CD4-positive, alpha-beta memory T cell (primary cell): ENCODE results near the gene EEFSEC. TPM values are rescaled to one million over a fixed set of nuclear protein-coding genes. Genes with fewer than 3 reads are reported as not detected.
A peak's percentile ranks its signal among the peaks of the same experiment; 100 is the strongest.

ENCODE experiments used
- CTCF ChIA-PET: fragments of 350-600 bp; sonication (Branson Sonifier 250); formaldehyde crosslinking; loops from one replicate; lab custom pipeline; 2021; ENCODE audit warnings: inconsistent platforms; ENCODE audit not compliant: partially characterized antibody; lab: Charles Lee
- POLR2A ChIA-PET: fragments of 350-600 bp; sonication (Branson Sonifier 250); formaldehyde crosslinking; loops from one replicate; lab custom pipeline; 2021; ENCODE audit not compliant: partially characterized antibody; lab: Charles Lee
- DNase-seq, 5 donors: peaks; one replicate each; pipeline versions ENCODE4 v3.0.0 to v3.0.0-alpha.2; 2020 to 2022; ENCODE audit warnings: mixed read lengths in 1 of 5
- H3K27ac ChIP-seq: one replicate; pipeline ENCODE4 v1.7.0; 2013; ENCODE audit warnings: low read depth, low read length
- H3K27me3 ChIP-seq: 2 replicates; pipeline ENCODE4 v1.7.0; 2013; ENCODE audit warnings: mild to moderate bottlenecking, low read length, moderate library complexity; ENCODE audit not compliant: insufficient read depth
- H3K36me3 ChIP-seq: 2 replicates; pipeline ENCODE4 v1.7.0; 2013; ENCODE audit warnings: mild to moderate bottlenecking, low read length, moderate library complexity; ENCODE audit not compliant: insufficient read depth
- H3K4me1 ChIP-seq: 2 replicates; pipeline ENCODE4 v1.7.0; 2013; ENCODE audit warnings: mild to moderate bottlenecking, low read length, moderate library complexity; ENCODE audit not compliant: insufficient read depth
- H3K4me3 ChIP-seq, 2 donors: one replicate each; pipeline ENCODE4 v1.7.0; 2013; ENCODE audit warnings: low read length in 2 of 2, mild to moderate bottlenecking in 1 of 2
- H3K9me3 ChIP-seq, 2 donors: one replicate each; pipeline ENCODE4 v1.7.0; 2013; ENCODE audit warnings: low read length in 2 of 2, control low read depth in 1 of 2; ENCODE audit not compliant: control insufficient read depth in 1 of 2
- H3K27ac Mint-ChIP-seq, 7 donors: one replicate each; pipeline ENCODE4 v1.8.0; 2020 to 2021; ENCODE audit warnings: mixed read lengths in 7 of 7, mild to moderate bottlenecking in 6 of 7, inconsistent platforms in 3 of 7, moderate library complexity in 3 of 7
- H3K27me3 Mint-ChIP-seq, 2 donors: one replicate each; pipeline ENCODE4 v1.8.0; 2020 to 2021; ENCODE audit warnings: mixed read lengths in 2 of 2
- H3K36me3 Mint-ChIP-seq, 2 donors: one replicate each; pipeline ENCODE4 v1.8.0; 2020 to 2021; ENCODE audit warnings: mixed read lengths in 2 of 2, inconsistent platforms in 1 of 2, mild to moderate bottlenecking in 1 of 2
- H3K4me1 Mint-ChIP-seq, 4 donors: one replicate each; pipeline ENCODE4 v1.8.0; 2020 to 2021; ENCODE audit warnings: mixed read lengths in 4 of 4, mild to moderate bottlenecking in 1 of 4
- H3K4me3 Mint-ChIP-seq, 8 donors: one replicate each; pipeline ENCODE4 v1.8.0; 2020 to 2021; ENCODE audit warnings: mixed read lengths in 8 of 8, mild to moderate bottlenecking in 7 of 8, moderate library complexity in 6 of 8, inconsistent platforms in 3 of 8
- H3K9me3 Mint-ChIP-seq, 8 donors: one replicate each; pipeline ENCODE4 v1.8.0; 2020 to 2021; ENCODE audit warnings: mixed read lengths in 8 of 8, mild to moderate bottlenecking in 5 of 8, inconsistent platforms in 3 of 8, moderate library complexity in 1 of 8
- intact Hi-C: fragments of 100-400 bp; cut with micrococcal nuclease; formaldehyde crosslinking; loops from one replicate; pipeline ENCODE4 v1.15.1; 2023
- polyA plus RNA-seq, 2 donors: library from polyadenylated mRNA; unstranded; fragments of 300-500 nt; fragmentation: Illumina TruSeq; gene quantifications; one replicate each; pipeline ENCODE4 v1.2.3, GENCODE V29; 2021
- total RNA-seq, 2 experiments: library from RNA; stranded (reverse); gene quantifications; one replicate each; pipeline ENCODE4 v1.2.3, GENCODE V29; 2021

EEFSEC gene
- total and polyA plus RNA-seq, 4 experiments from 2014 or later, result 14.0 to 24.9 (median 17.1) TPM

DNA sequence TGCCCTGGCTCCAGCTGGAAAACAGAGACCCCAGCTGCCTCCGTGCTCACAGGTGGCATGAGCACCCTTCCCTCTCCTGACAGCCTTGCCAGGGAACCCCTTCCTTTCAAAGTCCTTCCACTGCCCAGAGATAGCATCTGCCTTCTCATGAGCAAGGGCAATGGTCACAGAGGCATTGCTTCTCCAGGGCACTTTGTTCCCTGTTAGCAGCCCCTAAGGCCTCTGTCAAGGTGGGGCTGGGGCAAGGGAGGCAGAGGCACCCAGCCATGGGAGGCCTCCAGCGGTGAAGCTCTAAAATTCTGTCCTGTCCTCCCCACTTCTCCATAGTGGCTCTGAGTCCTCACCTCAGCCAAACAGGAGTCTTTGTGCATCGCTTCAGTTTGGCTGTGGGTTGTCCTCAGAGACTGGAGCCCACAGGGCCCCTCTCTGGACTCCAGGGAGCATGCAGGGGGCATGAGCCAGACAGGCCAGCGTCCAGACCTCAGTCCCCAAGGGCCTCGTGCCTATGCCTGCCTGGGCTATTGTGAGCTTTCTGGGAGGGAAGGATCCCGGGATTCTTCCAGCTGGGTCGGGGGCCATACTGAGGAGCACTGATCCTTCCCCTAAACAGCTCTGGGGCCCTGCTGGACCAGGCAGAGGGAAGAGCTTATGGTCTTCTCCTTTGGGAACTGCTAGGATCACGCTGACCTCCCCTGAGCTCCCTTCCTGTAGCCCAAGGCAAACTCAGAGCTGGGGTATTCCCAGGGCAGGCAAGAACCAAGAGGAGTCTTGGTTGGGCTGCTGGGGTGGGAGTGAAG is 206.8 kb downstream of the EEFSEC start:
- peaks cover 0 to 2% (median 0%) of the 10 kb centered on the region in 4 donors for H3K4me1 Mint-ChIP-seq
- CTCF ChIA-PET, result no interaction called here
- no peaks in the 10 kb centered on the region for H3K27me3 Mint-ChIP-seq
- H3K9me3 Mint-ChIP-seq, result no peaks in the 10 kb centered on the region
- H3K4me3 Mint-ChIP-seq, result no peak overlapping the region
- no peak overlapping the region for H3K27ac Mint-ChIP-seq
- H3K36me3 ChIP-seq, result peaks cover 14% of the 10 kb centered on the region
- H3K27ac ChIP-seq, result no peak overlapping the region
- POLR2A ChIA-PET, result no interaction called here
- H3K36me3 Mint-ChIP-seq, result peaks cover 15 to 23% of the 10 kb centered on the region in 2 donors
- no peaks in the 10 kb centered on the region for H3K4me1 ChIP-seq
- no peak for DNase-seq
- no peaks in the 10 kb centered on the region for H3K9me3 ChIP-seq
- no peaks in the 10 kb centered on the region for H3K27me3 ChIP-seq
- intact Hi-C loops, result no loop called here
- H3K4me3 ChIP-seq, result no peak overlapping the region

DNA sequence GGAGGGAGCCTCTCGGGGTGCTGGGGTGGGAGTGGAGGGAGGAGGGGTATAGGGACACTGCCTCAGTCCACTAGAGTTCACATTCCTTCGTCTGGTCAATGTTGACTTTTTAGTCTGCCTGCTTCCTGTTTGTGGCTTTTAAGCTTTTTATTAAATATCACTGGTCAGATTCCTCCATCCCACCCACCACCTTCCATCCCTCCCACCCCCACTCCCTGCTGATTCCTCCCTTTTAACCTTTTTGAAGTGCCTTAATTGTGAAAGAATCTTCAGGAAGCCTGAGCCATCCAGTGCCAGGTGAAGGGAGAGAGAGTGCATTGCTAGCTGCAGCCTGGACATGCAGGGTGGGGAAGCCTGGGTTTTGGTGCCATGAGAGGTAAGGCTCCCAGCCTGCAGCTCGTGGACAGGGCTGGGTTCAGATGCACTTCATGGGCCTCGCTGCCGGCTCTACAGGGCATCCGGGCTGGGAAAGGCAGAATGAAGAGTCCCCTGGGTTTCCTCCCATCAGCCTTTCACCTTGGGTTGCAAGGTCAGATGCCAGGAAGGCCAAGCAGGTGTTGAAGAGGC is 207.5 kb downstream of the EEFSEC start:
- H3K27ac Mint-ChIP-seq, result peak overlapping the region in 1 of 7 donors; percentile 24
- H3K36me3 ChIP-seq, result peaks cover 14% of the 10 kb centered on the region

DNA sequence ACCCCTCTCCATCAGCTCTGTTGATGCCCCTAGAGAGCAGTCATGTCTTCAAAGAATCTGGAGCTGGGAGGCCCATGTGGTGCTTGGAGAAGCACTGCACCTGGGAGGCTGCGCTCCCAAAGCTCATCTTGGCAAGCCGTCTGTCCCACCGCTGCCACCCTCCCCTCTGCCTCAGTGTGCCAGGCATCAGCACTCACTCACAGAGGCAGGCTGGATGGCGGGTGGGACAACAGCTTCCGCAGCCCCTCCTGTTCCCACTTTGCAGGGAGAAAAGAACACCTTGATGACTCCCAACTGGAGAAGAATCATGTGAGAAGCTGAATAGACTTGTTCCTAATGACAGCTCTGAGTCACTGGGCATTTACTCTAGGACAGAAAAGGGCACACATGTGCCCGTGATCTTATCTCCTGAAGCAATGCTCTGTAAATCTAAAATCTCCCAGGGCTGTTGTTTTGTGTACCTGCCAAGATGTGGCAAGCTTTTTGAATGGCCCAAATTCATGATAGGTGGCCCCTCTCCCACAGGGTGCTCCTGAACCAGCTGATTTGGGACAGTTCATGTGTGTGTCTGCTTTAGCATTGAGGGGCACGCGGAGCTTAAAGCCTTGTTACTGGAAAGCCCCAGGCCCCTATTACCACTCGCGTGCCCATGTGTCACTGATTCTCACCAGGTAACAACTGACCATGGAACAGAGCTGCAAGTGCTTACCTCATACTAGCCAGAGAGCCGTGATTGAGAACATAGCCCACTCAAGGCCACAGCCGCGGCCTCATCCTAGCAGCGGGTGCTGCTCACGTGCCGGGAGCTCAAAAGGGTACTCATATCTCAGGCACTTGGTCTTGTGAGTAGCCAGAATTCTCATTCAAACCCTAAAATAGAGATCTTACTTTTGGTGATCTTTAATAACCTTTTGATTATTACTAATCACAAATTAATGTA is 209.0 kb downstream of the EEFSEC start:
- Mint-ChIP-seq H3K9me3 (no peaks in the 10 kb centered on the region), H3K27ac (peak overlapping the region in 1 of 7 donors; percentile 7), H3K4me1 (peaks cover 0 to 6% (median under 1%) of the 10 kb centered on the region in 4 donors), H3K4me3 (no peak overlapping the region), H3K36me3 (peaks cover 17 to 24% of the 10 kb centered on the region in 2 donors), H3K27me3 (no peaks in the 10 kb centered on the region)
- Histone ChIP-seq H3K9me3 (no peaks in the 10 kb centered on the region), H3K4me3 (no peak overlapping the region), H3K27ac (no peak overlapping the region), H3K27me3 (no peaks in the 10 kb centered on the region), H3K4me1 (no peaks in the 10 kb centered on the region), H3K36me3 (peaks cover 14% of the 10 kb centered on the region)
- ChIA-PET CTCF (no interaction called here), POLR2A (no interaction called here)
- DNase-seq, result no peak
- intact Hi-C loops, result no loop called here

More for the DNA sequence above, 207.5 kb downstream of the EEFSEC start:
- H3K27me3 ChIP-seq, result no peaks in the 10 kb centered on the region
- H3K4me1 Mint-ChIP-seq, result peaks cover 0 to 2% (median 0%) of the 10 kb centered on the region in 4 donors
- POLR2A ChIA-PET, result no interaction called here
- no peak overlapping the region for H3K4me3 Mint-ChIP-seq
- no peaks in the 10 kb centered on the region for H3K9me3 Mint-ChIP-seq
- intact Hi-C loops, result no loop called here
- DNase-seq, result no peak
- no peaks in the 10 kb centered on the region for H3K27me3 Mint-ChIP-seq
- no peaks in the 10 kb centered on the region for H3K9me3 ChIP-seq
- H3K27ac ChIP-seq, result no peak overlapping the region
- CTCF ChIA-PET, result no interaction called here
- no peaks in the 10 kb centered on the region for H3K4me1 ChIP-seq
- H3K36me3 Mint-ChIP-seq, result peaks cover 16 to 22% of the 10 kb centered on the region in 2 donors
- no peak overlapping the region for H3K4me3 ChIP-seq

DNA sequence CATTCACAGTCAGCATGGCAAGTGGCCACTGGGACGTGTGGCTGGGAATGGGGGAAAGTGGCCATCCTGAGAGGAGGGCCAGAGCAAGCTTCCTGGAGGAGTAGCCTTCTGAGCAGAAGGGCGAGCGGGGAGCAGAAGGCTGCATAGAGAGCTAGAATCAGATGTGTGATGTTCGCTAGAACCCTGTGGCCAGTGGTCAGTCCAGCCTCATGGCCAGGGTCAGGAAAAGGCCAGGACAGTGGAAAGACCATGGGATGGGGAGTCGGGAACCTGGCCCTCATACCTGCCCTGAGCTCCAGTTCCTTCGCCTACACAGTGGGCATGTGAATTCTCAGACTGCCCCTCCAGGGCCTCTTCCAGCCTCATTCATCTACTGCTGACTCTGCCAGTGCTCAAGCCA is 211.0 kb downstream of the EEFSEC start:
- Mint-ChIP-seq H3K9me3 (no peaks in the 10 kb centered on the region), H3K4me1 (peaks cover 0 to 6% (median under 1%) of the 10 kb centered on the region in 4 donors), H3K27me3 (no peaks in the 10 kb centered on the region), H3K27ac (peak overlapping the region in 2 of 7 donors; percentile 4 to 67), H3K4me3 (no peak overlapping the region), H3K36me3 (peaks cover 16 to 21% of the 10 kb centered on the region in 2 donors)
- Histone ChIP-seq H3K27ac (no peak overlapping the region), H3K4me1 (no peaks in the 10 kb centered on the region), H3K27me3 (no peaks in the 10 kb centered on the region), H3K36me3 (peaks cover 9% of the 10 kb centered on the region), H3K4me3 (no peak overlapping the region), H3K9me3 (no peaks in the 10 kb centered on the region)
- intact Hi-C loops, result no loop called here
- ChIA-PET CTCF (no interaction called here), POLR2A (no interaction called here)
- no peak for DNase-seq

- Histone ChIP-seq H3K27me3 (no peaks in the 10 kb centered on the region), H3K36me3 (peaks cover 9% of the 10 kb centered on the region), H3K27ac (no peak overlapping the region), H3K9me3 (no peaks in the 10 kb centered on the region), H3K4me1 (no peaks in the 10 kb centered on the region), H3K4me3 (no peak overlapping the region)
- H3K27ac Mint-ChIP-seq, result no peak overlapping the region
- peaks cover 19% of the 10 kb centered on the region in 2 donors for H3K36me3 Mint-ChIP-seq
- no peaks in the 10 kb centered on the region for H3K9me3 Mint-ChIP-seq
- CTCF ChIA-PET, result no interaction called here
- intact Hi-C loops, result no loop called here
- H3K4me1 Mint-ChIP-seq, result peaks cover 0 to 9% (median under 1%) of the 10 kb centered on the region in 4 donors
- no peak for DNase-seq
- POLR2A ChIA-PET, result no interaction called here
- no peaks in the 10 kb centered on the region for H3K27me3 Mint-ChIP-seq
- H3K4me3 Mint-ChIP-seq, result no peak overlapping the region
Measured at GRCh38 chr3:128364808-128365360, 211.6 kb downstream of the EEFSEC start.

DNA sequence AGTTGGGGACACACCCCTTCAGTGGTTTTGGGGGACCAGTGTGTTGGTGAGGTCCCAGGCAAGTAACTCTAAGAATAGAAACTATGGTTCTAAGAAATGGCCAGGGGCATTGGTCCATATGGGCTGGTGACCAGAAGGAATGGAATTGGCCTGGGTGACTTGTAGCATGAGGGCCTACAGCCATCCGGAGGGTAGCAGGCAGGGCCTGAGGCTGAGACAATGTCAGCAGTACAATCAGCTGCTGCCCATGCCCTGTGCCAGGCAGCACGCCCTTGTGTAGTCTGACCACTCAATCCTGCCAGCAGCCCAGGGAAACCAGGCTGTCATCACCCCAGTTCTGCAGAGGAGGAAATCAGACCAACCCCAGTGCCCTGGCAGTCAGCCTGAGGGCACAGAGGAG is 212.9 kb downstream of the EEFSEC start:
- intact Hi-C loops, result no loop called here
- Histone ChIP-seq H3K36me3 (peaks cover 9% of the 10 kb centered on the region), H3K27me3 (no peaks in the 10 kb centered on the region), H3K9me3 (no peaks in the 10 kb centered on the region), H3K4me1 (no peaks in the 10 kb centered on the region), H3K4me3 (no peak overlapping the region), H3K27ac (no peak overlapping the region)
- Mint-ChIP-seq H3K4me3 (no peak overlapping the region), H3K4me1 (peaks cover 0 to 9% (median under 1%) of the 10 kb centered on the region in 4 donors), H3K27me3 (no peaks in the 10 kb centered on the region), H3K9me3 (no peaks in the 10 kb centered on the region), H3K36me3 (peaks cover 19% of the 10 kb centered on the region in 2 donors), H3K27ac (no peak overlapping the region)
- ChIA-PET CTCF (no interaction called here), POLR2A (no interaction called here)
- no peak for DNase-seq
